HG03064 (cell line): ENCODE results near the gene GPC3.

Source experiments
- ATAC-seq: cut with Tn5 transposase; IDR thresholded peaks from one replicate; pipeline ENCODE4 v1.9.1; 2021; ENCODE audit warnings: low read depth; ENCODE audit not compliant: unreplicated experiment

The GPC3 gene

DNA sequence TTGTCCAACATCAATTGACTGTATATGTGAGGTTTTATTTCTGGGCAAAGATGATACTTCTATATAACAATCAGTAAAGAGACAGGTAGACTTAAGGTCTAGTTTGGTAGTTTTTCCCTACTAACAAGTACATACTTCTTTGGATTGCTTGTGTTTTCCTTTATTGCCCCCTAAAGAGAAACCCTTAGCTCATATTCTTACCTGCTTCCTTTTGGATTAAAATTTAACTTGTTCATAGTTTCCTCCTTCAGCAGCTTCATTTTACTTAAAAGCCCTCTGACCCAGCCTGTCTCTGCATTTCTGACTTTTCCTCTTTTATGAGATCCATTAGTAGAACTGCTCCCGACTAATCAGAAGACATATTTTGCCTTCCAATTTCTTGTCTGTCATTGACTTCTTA, 494.4 kb downstream of the GPC3 start:
- ATAC-seq = no peak
